Left ventricle myocardium inferior (tissue), 1 donor: ENCODE measurements around the gene FSCN2. TPM values are rescaled to one million over a fixed set of nuclear protein-coding genes. Genes with fewer than 3 reads are reported as not detected.
A peak's percentile ranks its signal among the peaks of the same experiment; 100 is the strongest.

Experiments
- DNase-seq: peaks from one replicate; pipeline ENCODE4 v3.0.0-alpha.2; 2020
- H3K27ac ChIP-seq: fragments of 200-600 bp; replicated peaks from 2 replicates; pipeline ENCODE4 v1.8.0; 2021
- H3K27me3 ChIP-seq: fragments of 200-600 bp; 2 replicates; pipeline ENCODE4 v1.8.0; 2021; ENCODE audit warnings: low read depth
- H3K36me3 ChIP-seq: fragments of 200-600 bp; 2 replicates; pipeline ENCODE4 v1.8.0; 2021
- H3K4me1 ChIP-seq: fragments of 200-600 bp; 2 replicates; pipeline ENCODE4 v1.8.0; 2021
- H3K4me3 ChIP-seq: fragments of 200-600 bp; 2 replicates; pipeline ENCODE4 v1.8.0; 2021; ENCODE audit warnings: mild to moderate bottlenecking, moderate library complexity
- H3K9me3 ChIP-seq: fragments of 200-600 bp; replicated peaks from 2 replicates; pipeline ENCODE4 v1.8.0; 2021
- intact Hi-C: fragments of 100-400 bp; cut with micrococcal nuclease; formaldehyde crosslinking; loops from one replicate; pipeline ENCODE4 v1.11.0; 2022
- long read RNA-seq: library from polyadenylated mRNA; unstranded; transcript quantifications from one replicate; pipeline ENCODE4 v2.0.0, GENCODE V29; 2021
- total RNA-seq: library from RNA; stranded (reverse); fragmentation: NEBNext Ultra II Directional; extraction: Animal tissue kit (Norgen Biotek cat#: 25700); gene quantifications from one replicate; pipeline ENCODE4 v1.2.1, GENCODE V29; 2021
- TF ChIP-seq, protein P1 (sequence below): fragments of 200-600 bp; IDR thresholded peaks from 2 replicates; pipeline ENCODE4 v1.8.0; 2021; ENCODE audit warnings: antibody characterized with exemption, mild to moderate bottlenecking, borderline replicate concordance
- donor health status: DM: no; HTN: yes; CAD: no; lungs with severe emphysema.

The FSCN2 gene, protein sequence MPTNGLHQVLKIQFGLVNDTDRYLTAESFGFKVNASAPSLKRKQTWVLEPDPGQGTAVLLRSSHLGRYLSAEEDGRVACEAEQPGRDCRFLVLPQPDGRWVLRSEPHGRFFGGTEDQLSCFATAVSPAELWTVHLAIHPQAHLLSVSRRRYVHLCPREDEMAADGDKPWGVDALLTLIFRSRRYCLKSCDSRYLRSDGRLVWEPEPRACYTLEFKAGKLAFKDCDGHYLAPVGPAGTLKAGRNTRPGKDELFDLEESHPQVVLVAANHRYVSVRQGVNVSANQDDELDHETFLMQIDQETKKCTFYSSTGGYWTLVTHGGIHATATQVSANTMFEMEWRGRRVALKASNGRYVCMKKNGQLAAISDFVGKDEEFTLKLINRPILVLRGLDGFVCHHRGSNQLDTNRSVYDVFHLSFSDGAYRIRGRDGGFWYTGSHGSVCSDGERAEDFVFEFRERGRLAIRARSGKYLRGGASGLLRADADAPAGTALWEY
- total RNA-seq: 0.38 TPM
- long read RNA-seq: 0 reads

DNA sequence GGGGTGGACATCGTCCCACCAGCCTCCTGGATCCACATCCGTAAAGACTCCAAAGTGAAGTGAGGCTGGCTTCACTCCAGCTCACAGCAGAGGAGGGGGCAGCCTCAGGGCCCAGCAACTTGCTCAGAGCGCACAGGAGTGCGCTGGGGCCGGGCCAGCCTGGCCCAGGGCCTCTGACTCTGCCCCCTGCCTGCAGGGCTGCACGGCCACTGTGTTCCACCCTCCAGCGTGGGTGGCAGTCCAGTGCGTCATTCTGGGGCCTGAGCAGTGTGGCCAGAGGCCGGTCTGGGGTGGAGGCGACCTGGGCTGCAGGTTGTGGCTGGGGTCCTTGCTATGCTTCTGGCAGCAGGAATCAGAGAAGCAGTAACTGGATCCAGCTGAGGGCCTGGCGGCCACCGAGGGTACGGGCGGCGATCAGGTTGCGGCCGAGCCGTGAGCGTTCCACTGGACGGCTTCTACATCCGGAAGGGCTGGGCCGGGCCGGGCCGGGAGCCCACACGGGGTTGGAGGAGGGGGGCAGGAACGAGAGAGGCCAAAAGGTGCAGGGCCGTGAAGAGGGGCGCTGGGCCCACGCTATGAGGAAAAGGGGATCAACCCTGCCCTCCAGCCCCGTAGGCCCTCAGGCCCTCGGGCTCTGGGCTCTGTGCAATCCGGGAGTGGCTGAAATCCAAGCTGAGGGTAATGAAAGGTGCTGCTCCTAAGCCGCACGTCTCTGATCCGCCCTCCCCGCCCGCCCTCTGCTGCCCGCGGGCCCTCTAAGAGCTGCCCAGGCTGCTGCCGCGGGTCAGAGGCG, at the start of gene FSCN2:
Gene FSCN2 (plus strand): TSS at position 787 of the 793 bp plus-strand sequence. CDS start 155 bp downstream, outside the sequence.
- H3K4me3 ChIP-seq: no peak within 1 kb of the TSS

DNA sequence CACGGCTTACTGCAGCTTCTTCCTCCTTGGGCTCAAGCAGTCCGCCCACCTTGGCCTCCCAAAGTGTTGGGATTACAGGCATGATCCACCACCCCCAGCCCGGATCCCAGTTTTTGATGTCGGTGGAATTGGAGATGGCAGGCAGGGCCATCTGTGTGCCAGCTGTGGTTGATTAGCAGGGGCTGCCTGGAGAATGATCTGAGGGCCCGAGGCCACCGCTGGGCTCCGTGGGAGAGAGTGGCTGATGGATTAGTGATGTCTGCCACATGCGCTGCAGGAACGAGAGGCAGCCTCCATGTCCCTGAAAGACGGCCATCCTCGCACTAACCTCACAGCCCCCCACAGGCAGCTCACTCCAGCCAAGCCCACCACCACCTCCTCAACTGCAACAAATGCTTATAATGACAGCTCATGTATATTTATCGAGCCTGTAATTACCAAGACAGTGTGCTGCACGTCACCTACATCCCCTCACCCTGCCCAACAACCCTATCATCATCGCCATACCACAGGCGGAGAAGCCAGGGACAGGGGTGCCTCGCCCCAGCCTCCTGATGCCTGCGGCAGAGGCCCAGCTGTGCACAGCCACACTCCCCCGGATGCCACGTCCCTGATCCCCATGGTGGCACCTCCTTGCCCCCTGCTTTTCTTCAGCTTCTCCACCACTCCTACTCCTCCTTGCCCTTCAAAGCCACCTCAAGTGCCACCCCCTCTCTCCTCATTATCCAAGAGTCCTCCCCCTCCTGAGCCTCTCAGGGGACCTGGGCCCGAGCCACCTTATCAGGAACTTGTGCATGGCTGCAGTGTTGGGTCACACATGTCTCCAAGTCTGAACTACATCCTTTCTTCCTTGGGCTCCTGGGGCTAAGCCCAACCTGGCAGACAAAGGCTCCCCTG, 48.8 kb upstream of the FSCN2 start:
- Histone ChIP-seq H3K9me3 (no peaks in the 10 kb centered on the region), H3K4me1 (peaks cover 44% of the 10 kb centered on the region), H3K36me3 (no peaks in the 10 kb centered on the region), H3K27ac (no peak overlapping the region), H3K27me3 (no peaks in the 10 kb centered on the region), H3K4me3 (no peak overlapping the region)
- TF ChIP-seq, protein P1, sequence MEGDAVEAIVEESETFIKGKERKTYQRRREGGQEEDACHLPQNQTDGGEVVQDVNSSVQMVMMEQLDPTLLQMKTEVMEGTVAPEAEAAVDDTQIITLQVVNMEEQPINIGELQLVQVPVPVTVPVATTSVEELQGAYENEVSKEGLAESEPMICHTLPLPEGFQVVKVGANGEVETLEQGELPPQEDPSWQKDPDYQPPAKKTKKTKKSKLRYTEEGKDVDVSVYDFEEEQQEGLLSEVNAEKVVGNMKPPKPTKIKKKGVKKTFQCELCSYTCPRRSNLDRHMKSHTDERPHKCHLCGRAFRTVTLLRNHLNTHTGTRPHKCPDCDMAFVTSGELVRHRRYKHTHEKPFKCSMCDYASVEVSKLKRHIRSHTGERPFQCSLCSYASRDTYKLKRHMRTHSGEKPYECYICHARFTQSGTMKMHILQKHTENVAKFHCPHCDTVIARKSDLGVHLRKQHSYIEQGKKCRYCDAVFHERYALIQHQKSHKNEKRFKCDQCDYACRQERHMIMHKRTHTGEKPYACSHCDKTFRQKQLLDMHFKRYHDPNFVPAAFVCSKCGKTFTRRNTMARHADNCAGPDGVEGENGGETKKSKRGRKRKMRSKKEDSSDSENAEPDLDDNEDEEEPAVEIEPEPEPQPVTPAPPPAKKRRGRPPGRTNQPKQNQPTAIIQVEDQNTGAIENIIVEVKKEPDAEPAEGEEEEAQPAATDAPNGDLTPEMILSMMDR: no peak
- intact Hi-C loops: loop anchor here (5.0 to 10.0 kb wide), 2 partner anchors 92 to 225 kb away; no protein-coding TSS in a partner anchor
- DNase-seq: no peak

More for the DNA sequence above, at the start of gene FSCN2:
- DNase-seq: no peak
- no peak within 1 kb of the TSS for H3K27ac ChIP-seq
- H3K27me3 ChIP-seq: peaks cover 79% of the 10 kb centered on the region
- H3K36me3 ChIP-seq: no peaks in the 10 kb centered on the region
- no peaks in the 10 kb centered on the region for H3K9me3 ChIP-seq
- intact Hi-C loops: no loop called here
- TF ChIP-seq, protein P1: no peak
- peaks cover 9% of the 10 kb centered on the region for H3K4me1 ChIP-seq

DNA sequence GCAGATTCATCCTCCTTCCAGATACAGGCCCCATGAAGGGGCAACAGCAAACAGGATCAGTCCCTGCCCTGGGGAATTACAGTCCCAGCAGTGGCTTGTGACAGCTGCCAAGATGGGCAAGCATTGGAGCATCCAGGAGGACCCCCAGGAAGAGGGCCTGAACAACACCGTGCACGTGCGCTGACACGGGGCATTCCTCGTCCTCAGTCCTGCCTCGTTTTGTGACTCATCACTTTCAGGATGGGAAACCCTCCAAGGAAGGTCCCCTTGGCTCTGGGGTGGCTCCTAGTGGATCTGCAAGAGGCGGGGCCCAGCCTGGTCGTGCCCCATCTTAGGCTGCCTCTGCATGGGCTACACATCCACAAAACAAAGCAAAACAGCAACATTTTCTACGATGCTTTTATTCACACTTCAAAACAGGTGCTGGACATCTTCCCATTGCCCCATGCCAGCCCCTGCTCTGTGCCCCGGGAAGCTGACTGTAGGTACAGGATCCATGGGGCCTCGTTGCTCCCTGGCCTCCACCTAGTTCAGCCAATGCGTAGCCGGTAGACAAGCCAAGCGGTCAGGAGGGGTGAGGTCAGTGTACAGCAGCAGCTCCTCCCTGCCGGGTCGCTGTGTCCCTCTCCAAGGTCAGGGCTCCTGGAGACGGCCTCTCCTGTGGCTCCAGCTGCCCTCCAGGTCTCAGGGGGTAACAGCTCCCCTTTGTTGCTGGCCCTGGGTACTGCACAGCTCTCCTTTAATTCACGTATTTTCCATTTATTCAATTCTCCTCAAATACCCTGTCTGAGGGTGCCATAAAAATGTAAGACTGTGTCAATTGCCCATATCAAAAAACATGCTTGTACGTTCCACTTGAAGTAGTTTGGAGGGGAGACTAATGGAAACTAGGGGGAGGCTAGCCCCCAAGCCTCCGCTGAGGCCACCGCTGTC, 47.8 kb upstream of the FSCN2 start:
- no peaks in the 10 kb centered on the region for H3K27me3 ChIP-seq
- intact Hi-C loops: loop anchor here (5.0 kb wide), 1 partner anchor 93 kb away; no protein-coding TSS in a partner anchor
- peak overlapping the region; percentile 39 for H3K27ac ChIP-seq
- H3K9me3 ChIP-seq: no peaks in the 10 kb centered on the region
- H3K4me3 ChIP-seq: peak overlapping the region; percentile 70
- TF ChIP-seq, protein P1: peak; percentile 10
- DNase-seq: no peak
- H3K4me1 ChIP-seq: peaks cover 49% of the 10 kb centered on the region
- H3K36me3 ChIP-seq: no peaks in the 10 kb centered on the region

DNA sequence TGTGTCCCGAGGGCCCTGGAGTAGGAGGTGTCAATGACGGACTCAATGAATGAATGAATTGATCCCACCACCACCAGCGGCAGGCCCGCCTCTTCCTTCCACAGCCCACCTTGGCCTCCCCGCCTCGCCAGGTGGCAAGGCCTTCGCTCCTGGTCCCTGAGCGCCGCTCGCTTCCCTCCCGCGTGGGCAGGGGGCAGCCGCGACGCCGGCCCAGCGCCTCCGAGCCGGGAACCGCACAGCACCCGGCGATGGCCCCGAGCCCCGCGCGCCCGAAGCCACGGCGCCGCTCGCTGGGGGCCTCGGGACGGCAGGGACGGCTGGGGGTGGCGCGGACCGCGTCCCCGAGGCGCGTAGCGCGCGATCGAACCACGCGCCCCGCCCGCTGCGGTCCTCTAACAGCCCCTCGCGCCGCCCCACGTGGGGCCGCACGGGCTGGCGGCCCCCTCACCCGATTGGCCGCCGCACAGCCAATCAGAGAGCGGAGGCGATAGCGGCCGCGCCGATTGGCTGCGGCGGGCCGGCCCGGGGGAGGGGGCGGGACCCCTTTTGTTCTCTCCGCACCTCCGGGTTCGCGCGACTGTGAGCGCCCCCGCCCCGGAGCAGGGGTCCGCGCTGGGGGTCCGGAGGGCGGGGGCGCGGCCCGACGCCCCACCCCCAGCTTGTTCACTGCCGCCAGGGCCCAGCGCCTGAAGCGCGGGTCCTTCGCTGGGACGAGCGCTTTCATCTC, 46.9 kb upstream of the FSCN2 start:
- peak; percentile 84 for DNase-seq
- Histone ChIP-seq H3K4me3 (peak overlapping the region; percentile 70), H3K27me3 (no peaks in the 10 kb centered on the region), H3K4me1 (peaks cover 49% of the 10 kb centered on the region), H3K9me3 (no peaks in the 10 kb centered on the region), H3K36me3 (no peaks in the 10 kb centered on the region), H3K27ac (peak overlapping the region; percentile 47)
- intact Hi-C loops: loop anchor here (5.0 kb wide), 1 partner anchor 94 kb away; no protein-coding TSS in a partner anchor
- TF ChIP-seq, protein P1: no peak
